GM19452 (cell line): ENCODE results near the gene MOGAT2.
"Not testable (repeated sequence)": the region's sequence is repeated elsewhere in the genome, so short reads cannot be mapped to it uniquely, and the experiment has no call there.

Source experiments
- ATAC-seq: cut with Tn5 transposase; IDR thresholded peaks from one replicate; pipeline ENCODE4 v1.9.1; 2021; ENCODE audit not compliant: unreplicated experiment

MOGAT2 gene

DNA sequence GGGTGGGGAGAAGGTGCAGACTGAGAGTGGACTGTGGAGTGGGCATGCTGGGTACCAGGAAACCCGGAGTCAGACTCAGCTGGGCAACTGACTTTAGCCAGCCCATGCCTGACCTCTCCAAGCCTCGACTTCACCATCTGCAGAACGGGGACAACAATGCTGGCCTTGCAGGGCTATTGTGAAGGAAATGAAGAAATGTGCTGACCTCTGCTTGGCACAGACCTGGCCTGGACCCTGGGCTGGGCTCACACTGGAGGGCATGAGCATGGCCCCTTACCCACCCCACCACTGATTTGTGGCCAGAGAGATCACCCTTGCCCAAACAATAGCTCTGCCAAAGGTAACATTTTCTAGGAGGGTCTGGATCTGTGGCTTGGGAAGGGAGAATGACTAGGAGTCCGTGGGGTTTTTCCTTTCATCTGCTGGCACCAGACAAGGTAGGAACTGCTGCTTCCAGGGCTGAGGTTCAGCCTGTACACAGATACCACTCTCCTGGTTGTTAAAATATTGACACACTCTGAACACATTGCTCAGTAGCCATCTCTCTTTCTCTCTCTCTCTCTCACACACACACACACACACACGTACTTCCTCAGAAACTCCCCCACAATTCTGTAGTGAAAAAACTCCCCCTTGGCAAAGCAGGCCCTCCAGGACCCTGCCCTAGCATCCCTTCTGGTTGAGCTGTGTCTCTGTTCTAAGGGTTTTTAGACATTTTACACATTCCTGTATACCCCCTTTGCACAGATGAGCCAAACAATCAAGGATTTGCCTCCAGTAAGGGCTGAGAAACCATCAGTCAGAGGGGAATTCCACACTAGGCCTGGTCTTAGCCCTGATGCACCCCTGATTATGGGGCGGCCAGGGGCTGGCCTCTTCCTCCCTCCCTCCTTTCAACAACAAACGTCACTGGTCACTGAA is 1.0 kb downstream of the MOGAT2 start:
- ATAC-seq = no peak

DNA sequence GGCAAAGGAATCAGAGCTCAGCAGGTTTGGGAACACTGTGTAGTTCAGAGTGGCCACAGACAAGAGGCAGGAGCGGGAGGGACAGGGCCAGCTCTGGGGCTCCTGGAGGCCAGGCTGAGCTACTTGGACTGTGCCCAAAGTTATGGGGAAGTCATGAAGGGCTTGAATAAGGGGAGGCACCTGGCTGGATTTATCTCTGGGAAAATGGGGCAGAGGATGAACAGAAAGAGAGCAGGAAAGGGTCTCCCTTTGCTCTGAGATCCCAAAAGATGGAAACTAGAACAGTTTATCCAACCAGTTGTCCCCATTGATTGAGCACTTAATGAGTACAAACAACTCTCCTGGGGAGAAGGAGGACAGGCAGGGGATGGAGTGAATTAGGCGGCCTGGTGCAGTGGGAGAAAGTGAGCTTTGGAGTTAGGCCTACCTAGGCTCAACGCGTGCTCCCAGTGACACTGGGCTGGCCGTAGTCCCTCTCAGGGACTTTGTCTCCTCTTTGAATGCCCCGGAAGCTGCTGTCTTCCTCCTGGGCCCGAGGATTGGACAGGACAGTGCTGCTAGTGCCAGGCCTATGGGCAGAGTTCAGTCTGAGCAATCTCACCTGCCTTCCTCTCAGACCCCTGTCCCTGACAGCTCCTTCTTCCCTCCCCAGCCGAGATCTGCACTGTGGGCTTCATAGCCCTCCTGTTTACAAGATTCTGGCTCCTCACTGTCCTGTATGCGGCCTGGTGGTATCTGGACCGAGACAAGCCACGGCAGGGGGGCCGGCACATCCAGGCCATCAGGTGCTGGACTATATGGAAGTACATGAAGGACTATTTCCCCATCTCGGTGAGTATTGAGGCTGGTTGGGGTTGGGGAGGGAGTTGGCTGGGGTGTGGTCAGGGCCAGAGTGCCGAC is 2.0 kb downstream of the MOGAT2 start:
- ATAC-seq = no peak

DNA sequence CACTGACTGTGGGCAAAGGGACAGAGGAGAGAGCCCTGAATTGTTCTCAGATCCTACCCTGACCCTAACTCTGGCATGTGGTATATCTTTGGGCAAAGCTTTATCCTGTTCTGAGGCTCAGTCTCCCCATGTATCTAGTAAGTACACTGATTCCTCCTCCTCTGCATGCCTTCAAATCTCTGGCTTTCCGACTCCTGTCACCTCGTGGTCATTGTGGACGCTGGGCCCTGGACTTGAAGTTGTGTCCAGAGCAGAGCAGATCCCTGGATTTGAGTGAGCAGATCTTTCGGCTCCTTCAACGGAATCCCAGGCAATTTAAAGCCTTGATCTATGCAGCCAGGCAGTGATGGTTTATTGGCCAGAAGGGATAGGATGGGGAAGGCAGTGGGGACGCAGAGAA is 3.0 kb downstream of the MOGAT2 start:
- ATAC-seq = no peak

DNA sequence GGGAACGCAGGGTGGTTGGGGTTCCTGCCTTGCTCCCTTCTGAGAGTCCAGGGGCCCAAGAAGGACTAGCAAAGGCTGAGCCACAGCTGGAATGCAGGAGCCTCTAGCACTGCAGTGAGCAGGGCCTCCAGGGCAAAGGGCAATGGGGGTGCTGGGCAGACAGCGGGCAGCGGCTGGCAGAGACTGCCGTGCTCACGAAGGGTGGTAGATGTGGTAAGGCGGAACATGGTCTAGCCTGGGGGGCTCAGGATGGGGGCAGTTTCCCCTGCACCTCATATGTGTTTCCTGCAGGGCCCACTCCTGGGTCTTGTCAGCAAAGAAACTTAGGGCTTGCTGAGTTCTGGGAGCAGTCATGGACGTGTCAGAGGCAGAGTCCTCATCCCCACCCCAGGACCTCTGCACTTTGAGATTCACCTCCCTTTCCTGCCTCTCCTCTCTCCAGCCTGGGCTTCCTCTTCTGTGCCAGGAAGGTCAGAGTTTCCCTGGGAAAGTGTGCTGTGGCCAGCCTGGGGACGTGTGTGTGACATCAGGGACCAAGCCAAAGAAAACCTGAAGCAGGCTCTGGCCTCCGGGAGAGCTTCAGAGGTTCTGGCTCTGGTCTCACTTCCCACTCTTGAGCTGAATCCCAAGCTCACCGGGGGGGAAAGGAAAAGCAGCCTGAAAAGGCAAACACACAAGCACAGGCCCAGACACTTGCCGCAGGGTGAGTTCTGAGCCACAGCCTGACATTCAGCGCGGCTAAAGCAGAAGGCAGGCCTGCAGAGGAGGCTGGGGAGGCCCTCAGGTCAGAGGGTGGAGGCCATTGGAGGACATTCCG is 4.4 kb downstream of the MOGAT2 start:
- no peak for ATAC-seq

DNA sequence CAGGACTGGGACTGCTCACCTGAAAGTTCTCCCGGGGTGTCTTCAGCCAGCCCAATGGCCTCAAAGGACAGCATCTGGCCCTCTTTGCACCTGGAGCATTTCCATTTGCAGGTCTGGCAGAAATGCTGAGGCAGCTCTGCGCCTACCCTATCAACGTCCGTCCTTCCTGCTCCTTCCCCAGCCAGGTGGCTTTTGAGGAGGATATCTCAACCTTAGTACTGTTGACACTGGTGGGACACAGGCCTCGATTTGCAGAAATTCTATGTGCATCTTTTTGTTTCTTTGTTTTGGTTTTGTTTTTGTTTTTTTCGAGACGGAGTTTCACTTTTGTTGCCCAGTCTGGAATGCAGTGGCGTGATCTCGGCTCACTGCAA is 5.0 kb downstream of the MOGAT2 start:
- ATAC-seq = no peak

DNA sequence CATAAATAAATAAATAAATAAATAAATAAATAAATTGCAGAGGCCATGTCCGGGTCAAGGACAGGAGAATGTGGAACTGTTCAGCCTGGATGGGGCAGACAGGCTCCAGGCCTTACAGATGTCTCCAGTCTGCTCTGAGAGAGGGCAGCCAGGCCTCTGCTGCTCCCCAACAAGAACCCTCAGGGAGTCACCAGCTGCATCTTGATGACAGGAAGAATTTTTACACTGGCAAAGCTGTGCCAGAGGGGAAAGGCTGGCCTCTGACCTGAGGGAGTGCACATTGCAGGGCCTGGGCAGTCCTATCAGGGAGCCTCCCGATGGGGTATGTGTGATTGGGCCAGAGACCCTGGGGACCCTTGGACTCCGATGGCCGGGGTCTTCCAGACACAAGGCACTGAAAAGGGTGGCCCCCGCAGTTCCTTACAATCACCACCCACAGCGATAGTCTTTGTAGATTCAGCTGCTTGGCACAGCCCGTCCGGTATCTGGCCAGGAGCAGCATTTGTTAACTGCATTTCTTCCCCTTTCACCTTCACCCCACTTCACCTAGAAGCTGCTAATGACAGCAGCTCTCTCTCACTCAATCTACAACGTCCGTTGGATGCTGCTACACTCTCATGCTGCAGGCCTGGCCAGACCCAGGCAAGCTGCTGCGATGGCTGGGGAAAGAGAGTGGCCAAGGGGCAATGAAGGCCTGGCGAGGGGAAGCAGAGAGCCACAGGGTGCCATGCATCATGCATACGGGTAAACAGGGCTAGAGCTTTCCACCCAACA is 8.1 kb downstream of the MOGAT2 start:
- ATAC-seq = no peak

DNA sequence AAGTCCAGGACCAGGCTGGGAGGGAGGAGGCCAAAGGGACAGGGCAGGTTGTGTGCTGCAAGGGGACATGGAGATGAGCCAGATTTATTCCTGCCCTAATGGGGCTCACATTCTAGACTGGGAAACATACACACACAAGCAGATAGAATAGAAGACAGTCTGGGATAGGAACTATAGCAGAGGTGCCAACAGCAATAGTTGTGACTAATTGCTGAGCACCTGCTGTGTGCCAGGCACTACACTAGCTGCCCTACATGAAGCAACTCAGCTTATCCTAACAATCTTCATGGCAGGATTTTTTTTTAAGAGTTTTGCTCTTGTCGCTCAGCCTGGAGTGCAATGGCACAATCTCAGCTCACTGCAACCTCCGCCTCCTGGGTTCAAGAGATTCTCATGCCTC is 11.4 kb downstream of the MOGAT2 start:
- ATAC-seq = no peak

DNA sequence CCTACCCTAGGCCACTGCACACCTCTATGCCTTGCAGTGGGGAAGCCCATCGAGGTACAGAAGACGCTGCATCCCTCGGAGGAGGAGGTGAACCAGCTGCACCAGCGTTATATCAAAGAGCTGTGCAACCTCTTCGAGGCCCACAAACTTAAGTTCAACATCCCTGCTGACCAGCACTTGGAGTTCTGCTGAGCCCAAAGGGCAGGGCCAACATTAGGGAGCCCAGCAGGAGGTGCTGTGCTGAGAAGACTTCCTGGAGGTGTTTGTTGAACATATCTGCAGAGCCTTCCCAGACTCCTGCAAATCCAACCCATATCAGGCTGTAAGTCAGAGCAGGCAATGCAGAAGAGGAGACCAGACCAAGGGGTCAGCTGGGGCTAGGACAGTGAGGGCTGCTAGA is 13.5 kb downstream of the MOGAT2 start:
- no peak for ATAC-seq

DNA sequence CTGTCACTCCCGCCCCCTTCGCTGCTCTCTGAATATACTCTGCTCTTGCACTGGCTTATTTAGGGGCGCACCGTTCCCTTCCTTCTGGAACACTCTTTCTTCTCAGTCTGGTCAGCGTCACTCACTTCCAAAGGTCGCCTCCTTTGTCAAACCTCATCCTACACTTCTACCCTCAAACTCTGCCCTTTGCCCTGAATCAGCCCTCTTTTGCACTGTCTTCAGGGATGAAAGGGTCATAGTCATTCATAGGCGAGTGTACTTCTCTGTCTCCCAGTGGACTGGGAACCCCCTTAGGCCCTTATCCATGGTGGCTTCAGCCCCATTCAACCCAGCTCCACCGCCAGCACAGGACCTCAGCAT is 15.4 kb downstream of the MOGAT2 start:
- no peak for ATAC-seq

DNA sequence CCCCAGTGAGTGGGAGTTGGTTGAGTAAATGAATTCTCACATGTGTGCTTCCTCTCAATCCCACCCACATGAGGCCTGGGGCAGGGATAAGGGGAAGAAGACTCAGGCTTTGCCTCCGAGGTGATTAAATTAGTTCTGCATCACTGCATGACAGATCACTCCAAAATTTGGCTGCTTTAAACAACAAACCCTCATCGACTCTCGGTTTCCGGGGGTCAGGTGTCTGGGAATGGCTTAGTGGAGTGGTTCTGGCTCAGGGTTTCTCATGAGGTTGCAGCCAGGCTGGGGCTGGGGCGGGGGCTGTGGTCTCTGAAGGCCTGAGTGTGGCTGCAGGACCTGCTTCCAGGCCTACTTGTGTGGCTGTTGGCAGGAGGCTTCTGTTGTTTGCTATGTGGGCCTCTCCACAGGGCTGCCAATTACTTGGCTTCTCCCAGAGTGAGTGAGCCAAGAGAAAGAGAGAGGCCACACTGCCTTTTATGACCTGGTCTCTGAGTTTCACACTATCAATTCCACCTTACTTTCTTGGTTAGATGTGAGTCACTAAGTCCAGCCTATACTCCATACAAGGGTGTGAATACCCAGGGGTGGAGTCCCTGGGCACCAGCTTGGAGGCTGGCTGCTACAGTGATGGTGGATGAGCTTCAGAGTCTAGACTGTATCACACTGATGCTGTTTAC is 15.9 kb downstream of the MOGAT2 start:
- no peak for ATAC-seq

DNA sequence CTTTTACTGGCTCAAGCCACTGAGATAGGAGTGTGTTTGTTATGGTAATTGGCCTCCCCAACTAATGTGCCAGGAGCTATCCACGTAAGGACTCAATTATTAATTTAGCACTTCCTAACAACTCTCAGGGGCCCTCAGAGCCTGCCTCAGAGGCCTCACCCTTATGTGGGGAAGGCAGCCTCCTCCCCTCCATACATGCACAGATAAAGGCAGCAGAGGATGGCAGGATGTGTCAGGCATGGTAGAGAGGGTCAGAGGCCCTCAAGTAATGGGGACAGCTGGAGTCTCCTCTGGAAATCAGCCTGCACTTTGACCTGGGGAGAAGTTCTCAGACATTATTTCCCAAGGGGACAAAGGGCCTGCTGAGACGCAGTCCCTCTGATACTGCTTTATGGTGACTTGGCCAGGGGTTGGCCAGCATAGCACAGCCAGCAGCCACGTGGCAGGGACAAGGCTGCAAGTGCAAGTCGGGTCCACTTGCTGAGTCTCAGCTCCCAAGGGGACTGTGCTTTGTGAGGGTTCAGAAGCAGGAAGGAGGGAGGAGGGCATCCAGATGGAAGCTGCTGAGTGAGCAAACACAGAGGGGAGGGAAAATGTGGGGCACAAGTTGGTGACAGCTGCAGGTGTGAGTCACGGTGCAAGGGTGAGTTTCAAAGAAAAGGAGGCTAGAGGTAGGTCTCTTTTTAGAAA is 17.0 kb downstream of the MOGAT2 start:
- ATAC-seq = no peak

DNA sequence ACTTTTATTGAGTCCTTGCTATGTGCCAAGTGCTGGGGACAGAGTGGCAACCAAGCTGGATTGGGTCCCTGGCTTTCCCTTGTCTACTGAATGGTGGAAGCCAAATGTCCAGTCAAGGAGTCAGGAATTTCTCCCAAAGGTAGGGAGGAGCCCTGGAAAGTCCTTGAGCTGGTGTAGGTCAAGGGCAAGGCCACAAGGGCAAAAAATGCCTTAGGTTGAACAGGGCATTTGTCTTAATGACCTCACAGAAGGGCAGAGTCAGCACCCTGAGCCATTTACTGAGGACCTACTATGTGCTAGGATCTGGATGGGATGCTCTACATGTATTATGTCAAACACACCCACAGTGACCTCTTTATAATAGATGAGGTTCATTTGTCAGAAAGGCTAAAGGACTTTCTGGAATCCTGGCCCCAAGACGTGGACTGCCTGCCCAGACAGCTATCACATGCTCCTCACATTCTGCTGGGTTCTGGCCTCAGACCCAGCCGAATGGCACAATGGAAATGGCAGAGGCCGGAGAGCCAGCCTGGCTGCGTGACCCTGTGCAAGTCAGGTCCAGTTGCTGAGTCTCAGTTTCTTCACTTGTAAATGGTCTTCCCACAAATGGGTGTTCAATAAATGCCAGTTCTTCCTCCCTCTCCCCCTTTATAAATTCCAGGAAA is 17.7 kb downstream of the MOGAT2 start:
- ATAC-seq = no peak

DNA sequence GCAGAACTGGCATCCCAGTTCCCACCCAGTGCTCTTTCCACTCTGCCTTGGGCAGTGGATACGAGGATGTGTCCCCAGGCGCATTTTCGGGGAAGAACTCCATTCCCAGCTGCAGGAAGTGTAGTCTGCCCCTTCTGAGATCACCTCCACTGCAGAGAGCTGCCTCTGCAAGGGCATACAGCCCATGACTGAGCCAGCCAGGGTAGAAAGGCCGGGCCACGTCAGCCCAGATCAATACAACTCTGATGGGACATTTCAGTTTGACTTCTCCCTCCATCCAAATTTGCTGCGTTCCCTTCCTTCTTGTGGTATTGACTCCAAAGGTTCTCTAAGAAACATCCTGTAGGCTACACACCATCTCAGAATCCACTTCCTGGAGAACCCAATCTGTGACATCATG is 19.7 kb downstream of the MOGAT2 start:
- ATAC-seq = no peak

DNA sequence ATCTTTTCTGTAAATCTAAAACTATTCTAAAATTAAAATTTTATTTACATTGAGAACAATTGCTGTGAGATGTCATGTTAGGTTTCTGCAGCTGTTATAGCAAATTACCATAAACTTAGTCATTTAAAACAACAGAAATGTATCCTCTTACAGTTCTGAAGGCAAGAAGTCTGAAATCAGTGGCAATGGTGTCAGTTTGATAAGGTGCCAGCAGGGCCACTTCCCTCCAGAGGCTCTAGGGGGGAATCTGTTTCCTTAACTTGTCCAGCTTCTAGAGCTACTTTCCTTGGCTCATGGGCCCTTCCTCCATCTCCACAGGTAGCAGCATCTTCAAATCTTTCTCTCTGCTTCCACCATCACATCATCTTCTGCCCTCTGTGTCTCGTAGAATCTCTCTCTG is 23.0 kb downstream of the MOGAT2 start:
- no peak for ATAC-seq

DNA sequence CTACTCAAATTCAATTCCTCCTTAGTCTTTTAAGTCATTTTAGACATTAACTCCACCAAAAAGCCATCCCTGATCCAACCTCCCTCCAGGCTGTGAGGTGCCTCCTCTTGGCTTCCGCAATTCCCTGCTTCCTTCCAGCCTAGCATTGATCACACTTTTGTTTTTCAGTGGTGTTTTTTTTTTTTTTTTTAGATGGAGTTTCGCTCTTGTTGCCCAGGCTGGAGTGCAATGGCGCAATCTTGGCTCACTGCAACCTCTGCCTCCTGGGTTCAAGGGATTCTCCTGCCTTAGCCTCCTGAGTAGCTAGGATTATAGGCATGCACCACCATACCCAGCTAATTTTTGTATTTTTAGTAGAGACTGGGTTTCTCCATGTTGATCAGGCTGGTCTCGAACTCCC is 25.5 kb downstream of the MOGAT2 start:
- not testable (repeated sequence) for ATAC-seq

DNA sequence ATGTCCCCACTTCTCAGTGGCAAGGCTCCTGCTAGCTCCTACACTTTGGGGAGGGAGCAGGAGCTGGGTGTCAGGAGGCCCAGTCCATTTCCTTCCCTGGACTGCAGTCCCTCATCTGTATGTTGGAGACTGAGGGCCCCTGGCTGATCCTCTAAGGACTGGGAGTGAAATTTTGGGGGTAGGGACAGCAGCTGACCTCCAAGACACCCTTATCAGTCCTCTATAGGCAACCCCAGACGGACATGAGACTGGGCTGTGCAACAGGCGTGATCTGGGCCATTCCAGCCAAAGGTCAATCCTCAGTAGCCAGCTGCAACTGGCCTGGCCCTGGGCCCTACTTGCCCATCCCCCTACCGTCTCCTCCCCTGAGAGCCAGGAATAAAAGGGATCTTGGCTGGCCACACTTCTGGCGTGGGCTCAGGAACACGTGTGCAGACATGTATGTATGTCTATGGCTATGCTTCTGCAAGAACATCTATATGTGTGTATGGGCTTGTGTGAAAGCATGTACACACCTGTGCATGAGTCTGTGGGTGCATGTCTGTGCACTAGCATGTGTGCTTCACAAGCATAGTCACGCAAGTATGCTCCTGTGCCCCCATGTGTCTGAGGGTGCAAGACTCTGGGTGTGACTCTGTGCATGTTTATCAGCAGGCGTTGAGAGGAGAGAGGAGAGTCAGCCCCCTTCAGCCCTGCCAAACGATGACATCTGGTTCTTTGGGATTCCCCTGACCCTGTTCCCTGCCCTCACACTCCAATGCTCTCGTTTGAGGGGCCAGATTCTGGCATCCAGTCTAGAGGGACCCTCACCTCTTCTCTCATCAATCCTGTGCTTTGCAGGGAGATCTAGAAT is 26.3 kb downstream of the MOGAT2 start:
- no peak for ATAC-seq

DNA sequence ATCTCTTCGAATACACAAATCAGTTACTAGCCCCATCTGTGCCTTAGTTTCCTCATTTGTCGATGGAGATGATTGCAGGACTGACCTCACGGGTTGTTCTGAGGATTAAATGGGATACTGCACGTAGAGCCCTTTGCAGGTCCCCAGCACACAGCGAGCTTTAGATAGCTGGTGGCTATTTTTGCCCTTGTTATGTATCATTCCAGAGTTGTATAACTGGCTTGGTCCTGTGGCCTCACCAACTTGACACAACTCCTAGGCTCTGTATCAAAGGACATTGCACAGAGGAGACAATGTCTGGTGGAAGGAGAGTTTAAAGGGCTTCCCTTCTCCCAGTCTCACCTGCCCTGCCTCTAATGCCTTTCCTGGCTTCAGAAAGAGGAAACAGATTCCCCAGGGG is 28.2 kb downstream of the MOGAT2 start:
- no peak for ATAC-seq

DNA sequence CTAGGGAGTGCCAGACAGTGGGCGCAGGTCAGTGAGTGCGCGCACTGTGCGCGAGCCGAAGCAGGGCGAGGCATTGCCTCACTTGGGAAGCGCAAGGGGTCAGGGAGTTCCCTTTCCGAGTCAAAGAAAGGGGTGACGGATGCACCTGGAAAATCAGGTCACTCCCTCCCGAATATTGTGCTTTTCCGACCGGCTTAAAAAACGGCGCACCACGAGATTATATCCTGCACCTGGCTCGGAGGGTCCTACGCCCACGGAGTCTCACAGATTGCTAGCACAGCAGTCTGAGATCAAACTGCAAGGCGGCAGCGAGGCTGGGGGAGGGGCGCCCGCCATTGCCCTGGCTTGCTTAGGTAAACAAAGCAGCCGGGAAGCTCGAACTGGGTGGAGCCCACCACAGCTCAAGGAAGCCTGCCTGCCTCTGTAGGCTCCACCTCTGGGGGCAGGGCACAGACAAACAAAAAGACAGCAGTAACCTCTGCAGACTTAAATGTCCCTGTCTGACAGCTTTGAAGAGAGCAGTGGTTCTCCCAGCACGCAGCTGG is 31.2 kb downstream of the MOGAT2 start:
- ATAC-seq = not testable (repeated sequence)
